ENCODE results near the gene CDK6.

The CDK6 gene

DNA sequence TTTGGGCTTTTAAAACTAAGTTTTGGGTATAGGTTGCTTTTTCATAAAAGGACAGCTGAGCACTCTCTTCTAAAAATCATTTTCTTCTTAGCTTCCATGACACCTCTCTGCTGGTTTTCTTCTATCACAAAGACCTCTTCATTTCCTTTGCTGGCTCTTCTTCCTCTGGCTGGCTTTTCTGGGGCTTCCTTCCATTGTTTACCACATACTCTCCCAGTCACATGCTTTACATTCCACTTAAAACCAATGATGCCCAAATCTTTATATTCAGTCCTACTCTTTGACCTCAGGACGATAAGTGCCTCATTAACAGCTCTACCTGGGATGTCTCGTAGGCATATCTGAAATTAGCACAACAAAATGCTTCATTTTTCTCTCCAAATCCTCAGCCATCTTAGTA is 273.0 kb downstream of the CDK6 start:
- DNase-seq = no peak

DNA sequence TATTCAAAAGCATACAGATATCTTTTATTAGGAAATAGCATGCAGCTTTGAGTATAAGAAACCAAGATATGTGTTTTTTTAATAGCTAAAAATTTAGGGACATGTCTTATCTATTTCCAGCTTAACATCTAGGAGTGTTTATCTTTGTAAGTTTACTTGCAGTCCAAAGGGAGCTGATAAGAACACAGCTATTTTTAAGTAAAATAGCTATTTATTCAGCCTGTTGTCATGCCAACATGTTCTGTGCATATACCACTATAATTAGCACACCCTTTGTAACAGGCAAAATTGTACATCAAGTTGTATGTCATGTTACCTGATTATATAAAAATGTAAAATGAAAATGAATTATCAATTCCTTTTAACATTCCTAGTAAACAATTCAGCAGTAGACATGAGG is 275.8 kb downstream of the CDK6 start:
- DNase-seq = no peak

- no peak for DNase-seq
Measured at GRCh38 chr7:92557808-92558362, 278.5 kb downstream of the CDK6 start.

GRCh38 chr7:92557249-92557648 is 279.1 kb downstream of the CDK6 start:
- DNase-seq = no peak

Measured in fibroblast of upper back skin (primary cell).